Lung (tissue), 12 donors: ENCODE measurements around the gene SPATA32. TPM values are rescaled to one million over a fixed set of nuclear protein-coding genes. Genes with fewer than 3 reads are reported as not detected.

Experiments
- ATAC-seq: fragments of 200-7000 bp; cut with Tn5 transposase; one replicate; pipeline ENCODE4 v1.9.1; 2020; ENCODE audit warnings: moderate number of reproducible peaks; ENCODE audit not compliant: insufficient read depth, low FRiP score
- DNase-seq, 3 donors: peaks; one replicate each; pipeline ENCODE4 v3.0.0-alpha.2; 2013 to 2017
- H3K27ac ChIP-seq, 2 donors: one replicate each; pipeline ENCODE4 v1.5.1; 2013; ENCODE audit warnings: mild to moderate bottlenecking in 2 of 2, moderate library complexity in 2 of 2, control low read depth in 1 of 2, inconsistent platforms in 1 of 2, low read depth in 1 of 2, low read length in 1 of 2
- H3K27me3 ChIP-seq, 3 donors: one replicate each; pipeline ENCODE4 v1.5.1; 2013; ENCODE audit warnings: low read length in 2 of 3; ENCODE audit not compliant: control insufficient read depth in 3 of 3, insufficient read depth in 3 of 3
- H3K36me3 ChIP-seq, 4 donors: one replicate each; pipeline ENCODE4 v1.5.1; 2013; ENCODE audit warnings: low read length in 4 of 4, mild to moderate bottlenecking in 1 of 4, moderate library complexity in 1 of 4; ENCODE audit not compliant: control insufficient read depth in 4 of 4, insufficient read depth in 4 of 4
- H3K4me1 ChIP-seq, 5 donors: one replicate each; pipeline ENCODE4 v1.5.1; 2013; ENCODE audit warnings: low read length in 5 of 5, mild to moderate bottlenecking in 2 of 5, moderate library complexity in 1 of 5; ENCODE audit not compliant: control insufficient read depth in 5 of 5, insufficient read depth in 5 of 5
- H3K4me3 ChIP-seq: one replicate; pipeline ENCODE4 v1.5.1; 2013; ENCODE audit warnings: mild to moderate bottlenecking, control low read depth, moderate library complexity
- H3K9ac ChIP-seq, 2 donors: one replicate each; pipeline ENCODE4 v1.5.1; 2013; ENCODE audit warnings: low read length in 2 of 2, control low read depth in 1 of 2; ENCODE audit not compliant: insufficient read depth in 1 of 2
- H3K9me3 ChIP-seq, 4 donors: one replicate each; pipeline ENCODE4 v1.5.1; 2013; ENCODE audit warnings: low read length in 3 of 4, mild to moderate bottlenecking in 1 of 4, moderate library complexity in 1 of 4; ENCODE audit not compliant: control insufficient read depth in 4 of 4, insufficient read depth in 3 of 4
- WGBS, 2 donors: extraction: QIAGEN DNeasy Blood & Tissue Kit; methylation state at CpG; one replicate each; pipeline ENCODE4 v1.1.7; 2013; 5-methylcytosine and 5-hydroxymethylcytosine counted together
- polyA plus RNA-seq, 2 donors: library from polyadenylated mRNA; stranded (reverse); fragments of 200-250 nt; gene quantifications; one replicate each; pipeline ENCODE4 v1.2.1, GENCODE V29; 2013
- total RNA-seq, 2 donors: library from RNA; depleted of rRNA in 1 of 2; stranded (reverse); fragments of >200 nt in 1 of 2; gene quantifications; one replicate each; pipeline ENCODE4 v1.2.1, GENCODE V29; 2014 to 2021
- TF ChIP-seq, protein P1 (sequence below): IDR thresholded peaks from 2 replicates; pipeline ENCODE4 v1.5.1; 2012; ENCODE audit warnings: mild to moderate bottlenecking; ENCODE audit errors: control extremely low read depth, extremely low read depth
- donor health status: control.
- donor health status: control.
- donor health status: Bipolar disorder and iron deficiency.
- donor health status: healthy.
- donor health status: DM: yes; HTN: yes; CAD: no.

SPATA32 gene
- total and polyA plus RNA-seq, 4 donors, result 0.08 to 0.40 (median 0.21) TPM; not detected in 1

DNA sequence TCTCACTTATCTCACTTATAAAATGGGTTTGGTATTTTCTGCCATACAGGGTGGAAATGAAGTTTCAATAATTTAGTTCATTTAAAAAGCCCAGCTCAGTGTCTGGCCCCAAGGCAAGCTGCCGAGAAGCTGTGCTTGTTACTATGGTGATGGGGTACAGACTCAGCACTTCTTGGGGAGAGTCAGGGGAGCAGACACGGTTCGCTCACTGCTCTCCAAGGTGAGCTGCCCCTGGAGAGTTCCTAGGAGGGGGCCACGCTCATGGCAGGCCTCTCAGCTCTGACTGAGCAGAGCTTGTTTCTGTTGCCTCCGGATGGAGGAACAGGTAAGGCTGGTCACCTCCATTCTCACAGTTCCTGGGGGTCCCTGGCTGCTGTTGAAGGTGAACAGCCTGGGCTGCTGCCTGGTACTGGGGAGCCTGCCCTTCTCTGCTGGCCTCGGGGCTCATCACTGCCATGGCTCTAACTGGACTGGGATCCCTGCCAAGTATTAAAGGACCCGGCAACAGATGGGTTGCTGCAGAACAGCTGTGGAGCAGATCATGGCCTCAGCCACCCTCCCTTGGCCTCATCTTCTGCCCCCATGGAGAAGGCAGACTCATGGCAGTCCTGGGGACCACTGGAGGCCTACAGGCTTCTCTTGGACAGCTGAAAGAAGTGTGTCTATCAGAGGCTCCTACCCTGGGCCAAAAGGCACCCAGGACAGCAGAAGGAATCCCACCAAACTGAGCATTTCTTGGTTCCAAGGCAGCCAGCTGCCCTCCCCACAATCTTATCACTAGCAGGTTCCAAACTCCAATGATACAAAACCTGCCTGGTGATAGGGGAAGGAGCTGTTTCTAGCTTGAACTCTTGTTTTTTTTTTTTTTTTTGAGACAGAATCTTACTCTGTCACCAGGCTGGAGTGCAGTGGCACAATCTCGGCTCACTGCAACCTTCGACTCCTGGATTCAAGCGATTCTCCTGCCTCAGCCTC is 25.9 kb upstream of the SPATA32 start:
- Histone ChIP-seq H3K4me1 (peaks cover 7 to 23% (median 12%) of the 10 kb centered on the region in 5 donors), H3K36me3 (peaks cover 3 to 49% (median 26%) of the 10 kb centered on the region in 4 donors), H3K9me3 (no peaks in the 10 kb centered on the region), H3K27ac (peak overlapping the region; percentile 33 to 75), H3K27me3 (no peaks in the 10 kb centered on the region), H3K4me3 (no peak overlapping the region), H3K9ac (no peak overlapping the region)
- TF ChIP-seq, protein P1, sequence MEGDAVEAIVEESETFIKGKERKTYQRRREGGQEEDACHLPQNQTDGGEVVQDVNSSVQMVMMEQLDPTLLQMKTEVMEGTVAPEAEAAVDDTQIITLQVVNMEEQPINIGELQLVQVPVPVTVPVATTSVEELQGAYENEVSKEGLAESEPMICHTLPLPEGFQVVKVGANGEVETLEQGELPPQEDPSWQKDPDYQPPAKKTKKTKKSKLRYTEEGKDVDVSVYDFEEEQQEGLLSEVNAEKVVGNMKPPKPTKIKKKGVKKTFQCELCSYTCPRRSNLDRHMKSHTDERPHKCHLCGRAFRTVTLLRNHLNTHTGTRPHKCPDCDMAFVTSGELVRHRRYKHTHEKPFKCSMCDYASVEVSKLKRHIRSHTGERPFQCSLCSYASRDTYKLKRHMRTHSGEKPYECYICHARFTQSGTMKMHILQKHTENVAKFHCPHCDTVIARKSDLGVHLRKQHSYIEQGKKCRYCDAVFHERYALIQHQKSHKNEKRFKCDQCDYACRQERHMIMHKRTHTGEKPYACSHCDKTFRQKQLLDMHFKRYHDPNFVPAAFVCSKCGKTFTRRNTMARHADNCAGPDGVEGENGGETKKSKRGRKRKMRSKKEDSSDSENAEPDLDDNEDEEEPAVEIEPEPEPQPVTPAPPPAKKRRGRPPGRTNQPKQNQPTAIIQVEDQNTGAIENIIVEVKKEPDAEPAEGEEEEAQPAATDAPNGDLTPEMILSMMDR, result no peak
- DNase-seq (peak in 1 of 3 donors; percentile 40), ATAC-seq (no peak)
- WGBS, 2 donors, result 75 to 82% methylated on average over 10 of the region's 10 CpGs

DNA sequence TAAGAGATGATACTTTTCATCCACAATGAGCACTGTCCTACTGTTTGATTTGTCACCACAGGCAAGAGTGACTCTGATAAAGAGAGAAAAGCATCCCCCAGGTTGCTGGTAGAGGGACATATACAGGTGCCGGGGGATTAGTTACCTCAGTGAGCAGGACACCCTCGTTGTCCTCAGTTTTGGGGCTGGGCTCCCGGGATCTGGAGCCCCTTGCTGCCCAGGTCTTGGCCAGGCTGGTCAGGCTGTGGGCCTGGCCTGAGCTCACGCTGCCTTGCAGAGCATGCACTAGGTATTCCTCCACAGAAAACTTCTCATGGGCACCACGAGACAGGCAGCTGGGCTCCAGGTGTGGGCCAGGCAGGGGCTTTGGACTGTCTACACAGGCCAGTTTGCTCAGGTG is 24.4 kb upstream of the SPATA32 start:
- H3K27me3 ChIP-seq, result no peaks in the 10 kb centered on the region
- H3K27ac ChIP-seq, result no peak overlapping the region
- TF ChIP-seq, protein P1, result no peak
- H3K36me3 ChIP-seq, result peaks cover 3 to 49% (median 28%) of the 10 kb centered on the region in 4 donors
- no peak overlapping the region for H3K4me3 ChIP-seq
- peaks cover 7 to 15% (median 7%) of the 10 kb centered on the region in 5 donors for H3K4me1 ChIP-seq
- H3K9me3 ChIP-seq, result no peaks in the 10 kb centered on the region
- no peak overlapping the region for H3K9ac ChIP-seq
- WGBS, 2 donors, result 92 to 97% methylated on average over 5 of the region's 5 CpGs
- ATAC-seq (no peak), DNase-seq (no peak)

DNA sequence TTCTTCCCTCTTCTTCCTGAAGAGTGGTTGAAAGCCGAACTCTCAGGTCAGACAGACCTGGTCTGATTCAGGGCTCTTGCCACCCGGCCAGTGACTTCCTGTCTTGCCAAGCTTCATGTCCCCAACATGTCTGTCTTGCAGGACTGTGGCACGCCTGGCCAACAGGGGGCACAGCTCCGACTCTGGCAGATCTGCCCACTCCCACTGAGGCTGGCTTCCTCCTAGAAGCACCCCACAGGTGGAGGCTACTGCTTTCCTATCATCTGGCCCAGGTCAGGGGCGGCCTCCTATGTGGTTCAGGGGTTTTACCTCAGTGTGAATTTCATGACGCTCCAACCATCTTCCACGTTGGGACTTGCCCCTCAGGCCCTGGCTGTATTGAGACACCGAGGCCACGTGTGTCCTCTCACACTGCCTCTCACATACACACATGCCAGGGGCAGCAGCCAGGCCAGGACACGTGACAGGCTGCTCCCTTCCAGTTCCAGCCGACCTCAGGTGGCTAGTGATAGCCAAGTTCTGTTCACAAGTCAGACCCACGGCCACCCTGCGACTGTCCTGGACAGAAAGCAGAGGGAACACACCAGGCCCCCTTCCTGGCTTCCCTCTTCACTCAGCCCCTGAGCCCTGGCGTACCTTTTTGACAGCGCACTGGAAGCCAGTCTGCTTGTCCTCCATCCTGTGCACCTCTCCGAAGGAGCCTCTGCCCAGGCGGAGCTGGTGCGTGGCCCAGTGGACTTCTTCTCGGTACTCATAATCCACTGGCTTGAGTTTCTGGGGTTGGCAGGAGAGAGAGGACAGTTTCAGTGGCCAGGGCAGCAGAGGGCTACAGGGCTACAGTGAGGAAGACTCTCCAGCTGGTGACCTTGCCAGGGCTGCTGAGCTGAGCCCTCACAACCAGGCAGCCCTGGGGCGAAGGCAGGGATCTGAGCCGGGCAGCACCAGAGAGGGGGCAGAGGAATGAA is 22.6 kb upstream of the SPATA32 start:
- Histone ChIP-seq H3K4me1 (peaks cover 3 to 11% (median 7%) of the 10 kb centered on the region in 5 donors), H3K9me3 (no peaks in the 10 kb centered on the region), H3K27me3 (no peaks in the 10 kb centered on the region), H3K4me3 (no peak overlapping the region), H3K27ac (peak overlapping the region in 1 of 2 donors; percentile 77), H3K36me3 (peaks cover 3 to 45% (median 25%) of the 10 kb centered on the region in 4 donors), H3K9ac (no peak overlapping the region)
- no peak for DNase-seq
- no peak for ATAC-seq
- whole genome bisulfite sequencing, 2 donors, result 85% methylated on average over 21 of the region's 21 CpGs
- TF ChIP-seq, protein P1, result no peak
